NCI-H128 (cell line): ENCODE data around the gene CMTM3.
"Not testable (repeated sequence)": the region's sequence is repeated elsewhere in the genome, so short reads cannot be mapped to it uniquely, and the experiment has no call there.

ENCODE experiments used
- DNase-seq: peaks from one replicate; lab custom pipeline; 2025; ENCODE audit not compliant: unreplicated experiment; lab: John Stamatoyannopoulos, UW

Gene CMTM3

DNA sequence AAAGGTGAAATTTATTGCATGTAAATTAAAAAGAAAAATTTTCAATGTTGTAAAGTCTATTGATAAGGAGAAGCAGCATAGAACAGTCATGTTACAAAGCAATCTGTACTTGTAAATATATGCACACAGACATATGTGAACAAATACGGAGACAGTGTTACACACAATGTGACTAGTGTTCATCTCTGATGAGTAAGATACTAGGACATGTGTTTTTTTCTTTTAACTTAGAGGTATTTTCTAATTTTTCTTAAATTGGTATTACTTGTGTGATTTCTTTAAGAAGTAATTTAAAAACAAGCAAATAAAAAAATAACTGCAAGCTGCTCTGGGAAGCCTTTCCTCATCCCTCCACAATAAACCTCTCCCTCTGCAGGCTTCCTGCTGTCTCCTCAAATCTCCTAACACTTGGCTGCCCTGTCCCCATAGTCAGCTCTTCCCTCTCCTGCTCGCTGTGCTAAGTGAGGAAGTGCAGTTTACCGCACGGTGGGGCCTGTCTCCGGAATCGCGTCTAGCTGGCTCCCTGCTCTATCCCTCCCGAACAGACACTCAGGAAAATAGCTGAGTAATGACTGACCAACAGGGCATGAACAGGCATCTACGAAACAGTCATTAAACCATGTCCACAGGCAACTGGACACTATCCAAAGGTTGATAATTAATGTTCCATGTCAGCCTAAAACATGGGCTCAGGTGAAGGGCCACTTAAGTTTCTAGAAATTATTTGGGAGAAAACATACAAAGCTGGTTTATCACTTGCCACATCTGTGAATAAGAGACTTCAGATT, 56.1 kb downstream of the CMTM3 start:
- DNase-seq, result no peak

- DNase-seq, result no peak
These were observed 56.7 kb downstream of the CMTM3 start for GRCh38 chr16:66661210-66661560.

GRCh38 chr16:66661671-66662346, 57.3 kb downstream of the CMTM3 start:
- DNase-seq, result not testable (repeated sequence)

GRCh38 chr16:66662445-66663194, 58.1 kb downstream of the CMTM3 start:
- DNase-seq, result no peak
